ENCODE results near the gene TTLL9.

- no peak for TF ChIP-seq RELB (IDR thresholded peaks at IDR 0.05; ENCODE audit: low read depth)
- TF ChIP-seq TCF7 (IDR thresholded peaks at IDR 0.05; ENCODE audit: borderline replicate concordance), result no peak
- TF ChIP-seq RCOR1 (conservative IDR thresholded peaks at IDR 0.05; ENCODE audit: low read depth, low read length), result no peak
- TF ChIP-seq, protein P1, sequence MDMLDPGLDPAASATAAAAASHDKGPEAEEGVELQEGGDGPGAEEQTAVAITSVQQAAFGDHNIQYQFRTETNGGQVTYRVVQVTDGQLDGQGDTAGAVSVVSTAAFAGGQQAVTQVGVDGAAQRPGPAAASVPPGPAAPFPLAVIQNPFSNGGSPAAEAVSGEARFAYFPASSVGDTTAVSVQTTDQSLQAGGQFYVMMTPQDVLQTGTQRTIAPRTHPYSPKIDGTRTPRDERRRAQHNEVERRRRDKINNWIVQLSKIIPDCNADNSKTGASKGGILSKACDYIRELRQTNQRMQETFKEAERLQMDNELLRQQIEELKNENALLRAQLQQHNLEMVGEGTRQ (IDR thresholded peaks at IDR 0.05; ENCODE audit: borderline replicate concordance, low read depth, low read length), result no peak
Observed at GRCh38 chr20:31821427-31821826, 49.0 kb upstream of the TTLL9 start.
